Measurements from ENCODE around the gene CCNL2.

GRCh38 chr1:1387098-1388077 lies 11.7 kb downstream of the CCNL2 start:
- TF ChIP-seq CTCF (IDR thresholded peaks at IDR 0.05) (no peak), POLR2AphosphoS5 (IDR thresholded peaks at IDR 0.05) (no peak)
